SHP77 (cell line): Measurements from ENCODE around the gene GADL1.

ENCODE experiments used
- DNase-seq, 2 experiments: peaks; one replicate each; lab custom pipeline; 2025; lab: John Stamatoyannopoulos, UW

GADL1 gene

DNA sequence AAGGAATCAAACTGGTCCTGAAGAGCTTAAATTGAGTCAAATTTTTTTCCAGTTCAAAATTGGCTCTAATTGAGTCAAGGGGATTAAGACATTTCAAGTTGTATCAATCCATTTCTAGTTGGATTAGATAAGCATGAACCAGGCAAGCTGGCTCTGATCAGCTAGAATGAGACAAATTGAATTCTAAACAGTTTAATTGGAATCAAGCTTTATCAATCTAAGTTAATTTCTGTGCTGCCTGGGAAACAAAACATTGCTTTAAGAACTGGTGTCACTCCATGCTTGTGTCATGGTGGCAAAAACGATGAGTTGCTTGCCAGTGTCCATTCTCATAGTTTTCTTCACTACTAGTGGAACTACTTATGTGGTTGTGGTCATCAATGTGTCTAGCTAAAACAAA, 171.2 kb downstream of the GADL1 start:
- no peak for DNase-seq

DNA sequence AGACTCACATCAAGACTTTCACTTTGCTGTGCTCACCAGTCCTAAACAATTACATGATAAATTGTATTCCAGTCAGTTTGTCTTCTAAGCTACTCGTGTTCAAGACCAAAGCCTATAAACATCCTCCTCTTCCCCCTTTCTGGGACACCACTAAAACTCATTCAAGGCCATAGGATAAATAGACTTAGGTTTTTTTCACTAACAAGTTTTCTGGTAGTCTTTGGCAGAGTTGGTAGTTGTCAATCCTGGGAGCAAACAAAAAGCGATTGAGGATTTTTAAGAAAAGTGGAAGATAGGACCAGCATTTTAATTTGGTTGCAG, 173.2 kb downstream of the GADL1 start:
- no peak for DNase-seq

DNA sequence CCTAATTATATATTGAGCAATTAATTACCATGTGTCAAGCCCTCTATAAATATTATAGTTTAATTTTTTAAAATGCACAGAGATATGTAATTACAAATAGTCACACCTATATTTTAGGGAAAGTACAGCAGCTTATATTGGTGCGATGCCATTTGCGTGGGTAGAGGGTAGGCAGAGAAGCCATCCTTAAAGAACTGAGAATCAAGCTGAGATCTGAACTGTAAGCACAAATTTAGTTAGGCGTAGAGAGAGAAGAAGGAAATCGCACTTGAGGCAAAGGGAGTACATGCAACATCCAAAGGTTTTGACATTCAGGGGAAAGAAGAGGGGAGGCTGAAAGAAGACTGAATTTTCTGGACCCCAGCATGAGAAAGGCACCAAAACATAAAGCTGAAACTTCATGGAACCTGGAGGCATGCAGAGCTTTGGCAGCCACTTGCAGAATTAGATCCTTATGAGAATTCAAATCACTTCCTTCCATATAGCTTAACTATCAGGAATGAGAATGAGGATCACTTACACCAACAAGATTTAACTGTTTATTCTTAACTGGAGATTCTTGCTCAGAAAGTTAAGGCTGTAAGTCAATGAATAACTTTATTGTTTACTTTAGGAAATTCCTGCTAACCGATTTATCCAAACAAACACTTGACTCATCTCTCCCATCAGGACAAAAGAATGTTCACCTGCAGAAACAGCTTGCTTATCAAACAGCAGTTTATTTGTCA, 173.7 kb downstream of the GADL1 start:
- DNase-seq: no peak

DNA sequence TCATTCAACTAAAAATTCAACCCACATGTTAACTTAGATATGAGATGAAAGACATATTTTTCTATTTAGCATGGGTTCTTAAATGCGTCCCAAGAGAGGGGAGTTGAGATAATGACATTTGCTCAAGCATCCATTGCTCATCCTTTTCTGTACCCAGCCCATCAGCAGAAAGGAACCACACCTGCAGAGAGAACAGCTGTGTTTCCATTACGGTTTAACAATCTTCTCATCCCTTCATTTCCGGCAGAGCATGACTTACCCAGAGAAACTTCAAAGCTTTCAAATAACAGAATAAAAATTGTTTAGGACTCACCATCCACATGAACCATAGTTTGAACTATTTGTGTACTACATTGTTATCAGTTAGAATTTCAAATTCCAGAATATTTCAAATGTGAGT, 174.9 kb downstream of the GADL1 start:
- DNase-seq: no peak

DNA sequence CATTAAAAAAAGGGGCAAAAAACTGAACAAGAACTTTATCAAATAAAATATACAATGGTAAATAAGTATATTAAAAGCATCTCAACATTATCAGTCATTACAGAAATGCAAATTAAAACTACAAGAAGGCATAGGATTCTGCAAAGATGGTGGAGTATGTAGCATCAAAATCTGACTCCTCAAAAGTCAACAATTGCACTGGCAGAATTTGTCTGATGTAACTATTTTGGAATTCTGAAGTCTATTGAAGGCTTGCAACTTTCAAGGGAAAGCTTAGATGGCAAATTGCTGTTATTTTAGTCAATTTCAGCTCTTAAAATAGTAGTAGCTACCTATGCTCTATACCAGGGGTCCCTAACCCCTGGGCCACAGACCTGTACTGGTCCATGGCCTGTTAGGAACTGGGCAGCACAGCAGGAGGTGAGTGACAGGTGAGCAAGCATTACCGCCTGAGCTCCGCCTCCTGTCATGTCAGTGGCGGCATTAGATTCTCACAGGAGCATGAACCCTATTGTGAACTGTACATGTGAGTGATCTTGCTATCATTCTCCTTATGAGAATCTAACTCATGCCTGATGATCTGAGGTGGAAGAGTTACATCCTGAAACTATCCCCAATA, 180.5 kb downstream of the GADL1 start:
- DNase-seq: no peak

DNA sequence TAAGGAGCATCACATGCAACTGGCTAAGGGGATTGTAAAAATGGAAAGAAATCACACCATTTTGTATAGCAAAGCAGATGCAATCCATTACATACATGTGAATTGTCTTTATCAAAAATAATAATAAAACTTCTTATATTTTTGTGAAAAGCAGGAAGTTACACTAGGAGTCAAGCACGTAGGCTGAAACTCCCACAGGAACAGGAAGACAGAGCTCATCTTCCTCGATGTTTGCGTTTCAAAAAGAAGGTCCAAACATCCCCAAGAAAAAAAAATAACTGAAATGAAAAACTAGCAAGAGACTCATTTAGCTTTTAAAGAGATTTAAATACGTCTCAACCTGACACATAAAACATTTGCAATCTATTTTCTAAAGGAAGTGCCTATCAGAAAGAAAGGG, 181.5 kb downstream of the GADL1 start:
- no peak for DNase-seq

DNA sequence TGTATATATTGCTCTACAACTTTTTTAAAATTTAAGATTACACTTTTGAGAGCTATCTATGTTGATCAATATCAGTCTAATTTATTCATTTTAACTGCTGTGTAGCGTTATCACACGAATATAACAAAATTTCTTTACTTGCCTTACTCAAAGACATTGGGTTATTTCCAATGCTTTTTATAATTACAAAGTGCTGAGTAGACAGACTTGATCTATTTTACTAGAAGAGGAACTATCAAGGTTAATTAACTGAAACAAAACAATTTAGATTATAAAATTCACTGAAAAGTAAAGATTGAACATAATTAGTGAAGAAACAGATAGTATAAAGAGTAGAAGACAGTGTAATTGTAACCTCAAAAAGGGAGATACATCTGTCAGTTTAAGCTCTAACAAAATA, 182.6 kb downstream of the GADL1 start:
- no peak for DNase-seq

DNA sequence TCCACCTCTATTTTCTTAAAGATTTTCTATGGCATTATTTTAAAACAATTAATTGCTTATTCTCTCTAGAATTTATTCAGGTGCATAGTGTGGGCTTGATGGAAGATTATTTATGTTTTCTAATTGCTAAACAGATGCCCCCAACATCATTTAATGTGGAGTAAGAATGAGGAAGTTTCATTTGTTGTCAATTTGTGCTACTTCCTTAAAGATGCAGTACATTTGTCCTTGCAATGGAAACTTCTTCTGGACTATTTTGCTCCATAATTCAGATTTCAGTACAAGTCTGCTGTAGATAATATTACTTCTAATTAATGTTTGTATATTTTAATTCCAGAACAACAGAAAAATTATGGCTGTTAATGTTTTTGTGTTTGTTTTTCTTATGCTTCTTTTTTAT, 183.3 kb downstream of the GADL1 start:
- DNase-seq: no peak

DNA sequence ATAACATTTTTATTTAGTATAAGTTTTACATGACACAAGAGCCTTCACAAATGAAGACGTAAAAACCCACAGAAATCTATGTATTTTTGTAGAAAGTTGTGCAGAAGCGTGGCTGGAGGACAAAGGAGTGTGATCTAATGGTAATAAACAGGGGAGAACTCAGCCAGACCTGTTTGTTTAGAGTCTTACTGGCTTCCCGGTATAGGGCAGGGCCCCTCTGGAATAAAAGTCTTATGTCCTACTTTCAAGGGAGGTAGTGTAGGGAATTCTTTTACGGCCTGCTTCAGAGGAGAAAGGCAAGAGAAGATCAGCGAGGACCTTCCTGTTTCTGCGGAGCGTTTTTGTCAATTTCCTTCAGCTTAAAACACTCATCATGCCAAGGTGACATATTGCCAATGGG, 184.4 kb downstream of the GADL1 start:
- DNase-seq: no peak

DNA sequence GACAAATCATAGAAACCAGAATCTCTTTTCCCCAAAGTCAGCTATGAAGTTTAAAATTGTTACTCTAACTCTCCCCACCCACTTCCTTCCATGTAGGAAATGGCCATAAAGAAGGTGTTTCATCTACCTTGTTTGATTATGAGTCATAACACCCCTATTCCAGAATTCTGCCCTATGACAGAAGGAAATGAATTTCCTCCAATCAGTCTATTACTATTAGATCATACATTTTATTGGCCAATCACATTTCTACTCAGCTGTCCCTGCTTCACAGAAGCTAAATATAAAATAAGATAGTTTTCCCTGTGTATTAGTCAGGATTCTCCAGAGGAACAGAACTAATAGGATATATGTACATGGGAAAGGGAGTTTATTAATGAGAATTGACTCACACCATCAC, 186.0 kb downstream of the GADL1 start:
- no peak for DNase-seq

DNA sequence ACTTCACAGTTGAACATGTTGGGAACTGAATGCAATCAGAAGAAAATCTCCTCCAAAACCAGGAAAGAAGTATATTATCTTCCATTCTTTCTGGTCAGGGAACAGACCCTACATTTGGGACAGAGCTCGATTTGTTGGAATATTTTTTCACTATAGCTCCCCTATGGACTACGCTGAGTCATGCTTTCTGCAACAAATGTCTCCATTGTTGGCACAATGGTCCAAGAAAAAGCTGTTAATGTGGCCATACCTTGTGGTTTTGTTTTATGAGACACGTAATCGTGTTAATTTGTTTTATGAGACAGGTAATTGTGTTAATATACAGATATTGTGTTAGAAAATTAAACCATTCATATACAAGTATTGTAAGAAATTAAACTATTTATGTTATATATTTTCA, 186.6 kb downstream of the GADL1 start:
- no peak for DNase-seq

DNA sequence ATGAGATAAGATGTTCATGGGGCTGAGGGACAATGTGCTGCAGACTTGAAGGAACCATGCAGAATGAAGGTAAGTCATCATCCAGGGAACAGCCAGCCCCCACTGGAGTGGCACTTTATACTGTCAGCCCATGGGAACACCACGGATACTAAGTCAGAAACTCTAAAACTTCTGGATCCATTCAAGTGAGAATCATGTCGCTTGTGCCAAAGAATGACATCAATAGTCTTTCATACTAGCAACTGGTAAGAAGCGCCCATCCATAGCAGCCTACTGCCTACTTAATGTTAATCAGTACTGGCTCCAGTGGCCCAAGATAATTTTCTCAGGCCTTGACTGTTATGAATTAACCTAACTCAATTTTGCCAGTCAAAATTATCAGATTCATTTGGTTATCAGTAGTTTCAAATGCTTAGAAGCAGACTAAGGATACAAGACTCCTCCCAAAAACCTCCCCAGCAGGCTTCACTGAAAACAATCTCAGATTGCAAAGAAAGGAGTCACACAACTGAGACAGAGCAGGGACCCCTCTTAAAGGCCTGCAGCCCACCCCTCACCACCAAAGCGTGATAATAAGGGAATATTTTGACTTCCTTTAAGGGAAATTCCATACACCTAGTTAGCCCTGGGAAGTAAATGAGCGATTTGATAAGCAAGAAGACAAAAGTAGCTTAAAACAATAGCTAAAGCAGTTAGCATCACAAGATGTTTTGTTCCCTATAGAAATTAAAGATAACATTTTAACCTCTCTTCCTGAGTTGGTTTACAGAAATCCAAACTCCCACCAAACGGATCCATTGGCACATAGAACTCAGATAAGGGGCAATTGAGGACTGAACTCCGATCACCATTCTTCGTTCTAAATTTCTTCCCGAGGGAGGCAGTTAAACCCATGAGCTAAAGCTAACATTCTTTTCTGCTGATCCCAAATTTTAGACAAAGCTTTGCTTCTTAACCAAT, 189.2 kb downstream of the GADL1 start:
- no peak for DNase-seq

DNA sequence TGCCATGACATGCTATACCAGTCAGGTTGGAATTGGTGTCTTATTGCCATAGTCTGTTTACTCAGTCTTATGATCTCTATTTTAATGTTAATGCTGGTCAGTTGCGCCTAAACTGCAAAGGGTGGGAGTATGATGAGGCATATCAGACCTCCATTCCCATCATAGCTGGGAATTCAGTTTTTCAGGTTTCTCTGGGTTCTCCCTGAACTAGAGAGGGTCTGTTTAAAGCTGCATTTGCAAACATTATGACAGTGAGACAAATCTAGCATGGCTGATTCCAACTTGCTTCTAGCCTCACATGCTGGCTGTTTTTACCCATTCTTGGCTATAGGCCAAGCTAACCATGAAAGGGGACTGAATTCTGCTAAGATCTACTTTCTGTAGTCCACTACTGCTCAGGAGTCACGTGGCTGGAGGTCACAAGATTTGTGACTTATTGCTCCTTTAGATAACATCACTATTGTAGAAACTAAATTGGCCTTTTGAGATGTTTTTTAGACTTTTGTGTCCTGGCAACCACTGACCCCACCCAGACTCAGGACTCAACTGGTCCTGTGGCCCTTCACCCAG, 191.5 kb downstream of the GADL1 start:
- DNase-seq: no peak

DNA sequence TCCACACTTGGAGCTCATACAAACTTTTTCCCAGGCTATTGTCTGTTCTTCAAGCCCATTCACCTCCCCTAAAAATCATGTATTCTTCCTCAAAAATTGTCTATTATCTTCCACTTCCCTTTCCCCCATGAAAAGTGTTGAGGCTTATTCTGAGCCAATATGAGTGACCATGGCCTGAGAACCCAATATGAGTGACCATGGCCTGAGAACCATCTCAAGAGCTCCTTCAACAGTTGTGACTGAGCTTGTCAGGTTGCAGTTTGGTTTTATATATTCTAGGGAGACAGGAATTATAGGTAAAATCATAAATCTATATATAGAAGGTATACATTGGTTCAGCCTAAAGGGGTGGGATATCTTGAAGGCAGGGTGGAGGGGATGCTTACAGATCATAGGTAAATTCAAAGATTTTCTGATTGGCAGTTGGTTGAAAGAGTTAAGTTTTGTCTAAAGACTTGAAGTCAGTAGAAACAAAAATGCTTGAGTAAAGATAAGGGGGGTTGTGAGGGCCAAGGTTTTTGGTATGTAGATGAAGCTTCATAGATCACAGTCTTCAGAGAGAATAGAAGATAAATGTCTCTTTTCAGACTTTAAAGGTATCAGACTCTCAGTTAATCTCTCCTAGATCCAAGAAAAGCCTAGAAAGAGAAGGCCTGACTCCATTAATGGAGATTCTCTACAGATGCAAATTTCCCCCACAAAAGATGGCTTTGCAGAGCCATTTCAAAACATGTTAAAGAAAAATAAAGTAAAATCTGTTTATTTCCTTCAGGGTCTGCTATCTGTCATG, 192.2 kb downstream of the GADL1 start:
- no peak for DNase-seq

DNA sequence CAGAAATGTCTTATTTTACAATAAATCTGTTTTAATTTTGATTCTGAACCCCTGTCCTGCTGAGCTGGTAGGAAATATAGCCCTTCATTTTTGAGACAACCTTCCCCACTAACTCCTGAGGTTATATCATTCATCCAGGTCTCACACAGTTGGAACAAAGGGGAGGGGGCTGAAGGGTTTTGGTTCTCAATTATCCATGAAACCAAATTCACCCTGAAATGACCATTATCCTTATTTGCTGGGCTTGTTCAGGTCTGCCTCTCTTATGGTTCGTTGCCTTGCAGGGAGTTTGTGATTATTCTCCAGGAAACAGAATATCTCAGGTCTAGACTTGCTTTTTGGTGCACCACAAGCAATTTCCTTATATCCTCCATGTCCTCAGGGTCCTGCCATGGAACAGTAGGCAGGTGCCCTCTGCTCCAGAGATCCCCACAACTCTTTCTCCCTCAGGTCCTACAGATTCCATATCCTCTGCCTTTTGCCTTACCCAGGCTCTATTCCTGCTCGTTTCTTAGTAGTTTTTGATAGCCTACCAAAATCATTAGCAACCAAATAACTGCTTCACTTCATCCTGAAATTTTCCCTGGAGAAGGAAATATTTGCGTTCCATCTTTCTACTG, 193.6 kb downstream of the GADL1 start:
- DNase-seq: no peak

DNA sequence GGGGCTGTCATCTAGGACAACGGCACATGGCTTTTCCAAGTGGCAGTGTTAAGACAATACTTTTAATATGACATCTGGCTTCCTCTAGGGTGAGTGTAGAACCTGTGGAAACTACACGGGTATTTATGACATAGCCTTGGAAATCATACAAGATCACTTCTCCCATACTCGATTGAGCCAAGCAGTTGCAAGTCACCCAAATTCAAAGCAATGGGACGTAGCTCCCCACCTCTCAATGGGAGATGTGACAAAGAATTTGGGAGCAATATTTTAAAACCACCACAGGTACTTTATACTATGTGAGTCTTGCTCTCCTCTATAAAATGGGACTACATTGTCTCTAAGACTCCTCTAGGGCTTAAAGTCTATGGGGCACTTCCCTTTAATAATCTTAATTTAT, 194.5 kb downstream of the GADL1 start:
- DNase-seq: no peak

DNA sequence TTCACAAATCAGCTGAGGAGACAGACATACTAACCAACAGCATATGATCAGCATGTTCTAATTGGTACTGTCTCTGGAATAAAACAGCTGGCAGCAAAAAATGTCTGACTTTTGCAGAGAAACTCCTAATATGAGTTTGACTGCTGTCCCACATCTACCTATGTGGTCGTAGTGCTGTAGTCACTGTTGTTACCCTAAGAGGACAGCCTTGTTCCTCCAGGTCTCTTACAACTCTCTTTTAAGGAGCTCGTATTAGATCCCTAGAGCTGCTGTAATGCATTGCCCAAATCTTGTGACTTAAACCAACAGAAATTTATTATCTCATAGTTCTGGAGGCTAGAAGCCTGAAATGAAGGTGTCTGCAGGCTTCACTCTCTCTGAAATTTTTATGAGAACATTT, 195.9 kb downstream of the GADL1 start:
- DNase-seq: no peak

DNA sequence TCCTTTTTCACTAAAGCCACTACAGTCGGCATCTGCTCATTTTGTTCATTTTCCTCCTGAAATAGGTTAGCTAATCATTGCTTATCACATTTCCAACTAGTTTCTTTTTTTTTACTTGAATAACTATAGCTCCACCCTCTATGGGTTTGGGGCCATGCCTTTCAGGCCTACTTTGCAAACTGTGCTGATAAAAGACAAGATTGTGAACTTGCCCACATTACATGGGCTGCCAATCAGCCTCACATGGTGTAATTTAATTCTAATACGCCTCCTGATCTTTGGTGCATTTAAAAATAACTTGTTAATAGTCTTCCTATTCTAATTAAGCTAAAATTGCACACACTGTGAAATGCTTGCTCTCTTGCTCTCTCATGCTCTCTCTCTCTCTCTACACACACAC, 197.6 kb downstream of the GADL1 start:
- no peak for DNase-seq

DNA sequence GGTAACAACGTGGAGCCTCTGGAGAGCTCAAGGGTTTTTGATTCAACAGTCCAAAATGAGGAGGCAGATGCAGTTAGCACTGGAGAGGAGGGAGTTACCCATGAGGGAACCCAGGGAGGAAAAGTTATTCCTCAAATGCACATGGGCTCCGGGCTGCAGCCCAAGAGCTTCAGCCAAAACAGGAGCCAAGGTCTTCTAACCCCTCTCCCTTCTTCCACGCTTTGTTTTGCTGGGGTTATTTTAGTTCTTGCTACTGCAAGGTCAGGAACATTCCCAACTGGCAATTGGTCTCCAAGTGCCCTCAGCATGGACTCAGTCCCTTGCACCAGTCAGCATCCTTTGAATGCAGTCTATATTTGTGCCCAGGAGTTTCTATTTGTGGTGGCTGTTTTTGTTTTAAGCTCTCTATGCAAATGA, 198.1 kb downstream of the GADL1 start:
- no peak for DNase-seq

DNA sequence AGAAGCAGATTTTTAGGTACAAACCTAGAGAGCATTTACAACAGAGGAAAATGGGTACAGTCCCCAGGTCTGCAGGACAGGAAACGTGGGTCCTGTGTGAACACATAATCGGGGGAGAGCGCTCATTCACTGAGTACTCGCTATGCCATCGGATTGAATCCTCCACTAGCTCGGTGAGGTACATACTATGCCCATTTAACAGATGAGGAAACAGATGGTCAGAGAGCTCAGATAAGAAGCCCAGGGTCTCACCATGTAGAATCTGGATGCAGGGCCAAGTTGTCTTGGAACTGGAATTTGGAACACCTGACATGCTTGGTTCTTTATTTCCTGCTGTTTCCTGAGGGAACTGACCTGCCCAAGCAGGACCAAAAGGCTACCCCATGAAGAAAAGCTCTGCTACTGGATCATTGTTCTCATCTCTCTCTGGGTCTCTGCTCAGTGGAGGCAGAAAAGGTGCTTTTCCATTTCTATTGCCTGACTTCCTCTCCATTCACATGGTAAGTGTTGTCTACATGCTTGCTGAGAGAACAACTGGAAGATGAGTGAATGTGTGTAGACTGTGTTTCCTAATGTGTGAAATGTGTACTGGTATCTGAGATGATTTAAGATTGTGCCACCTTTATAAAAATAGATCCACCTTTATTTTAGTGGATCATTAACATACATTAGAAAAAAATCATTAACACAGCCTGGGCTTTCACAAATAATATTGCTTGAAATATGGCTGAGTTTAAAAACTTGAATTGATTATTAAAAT, 199.0 kb downstream of the GADL1 start:
- DNase-seq: no peak

DNA sequence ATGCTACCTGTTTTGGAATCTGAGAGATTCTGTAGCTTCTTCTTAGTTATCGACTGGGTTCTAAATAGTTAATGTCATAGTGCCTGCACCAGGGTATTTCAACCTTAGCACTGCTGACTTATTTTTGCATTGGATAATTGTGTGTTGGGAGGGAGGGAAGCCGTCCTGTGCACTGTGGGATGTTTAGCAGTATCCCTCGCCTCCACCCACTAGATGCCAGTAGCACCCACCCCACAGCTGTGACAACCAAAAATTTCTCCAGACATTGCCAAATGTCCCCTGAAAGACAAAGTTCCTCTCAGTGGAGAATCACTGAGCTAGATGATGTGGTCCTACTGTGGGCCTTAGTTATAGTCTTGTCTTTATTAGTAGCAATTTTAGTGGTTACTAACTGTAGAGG, 199.8 kb downstream of the GADL1 start:
- no peak for DNase-seq
